Peyer's patch (tissue), 4 donors: Measurements from ENCODE around the gene ETV6.

Experiments
- POLR2A ChIP-seq, 2 donors: fragments of 450-650 bp; IDR thresholded peaks; one replicate each; pipeline ENCODE4 v1.5.1; 2017; ENCODE audit warnings: antibody characterized with exemption in 2 of 2, mild to moderate bottlenecking in 2 of 2, moderate library complexity in 2 of 2
- TF ChIP-seq, protein P1 (sequence below), 6 experiments: fragments of 450-650 bp in 4 of 6; fragments of 200-600 bp in 2 of 6; sonication (generic) in 1 of 6; IDR thresholded peaks; one replicate each; pipeline ENCODE4 v1.5.1; 2017 to 2019; ENCODE audit warnings: antibody characterized with exemption in 6 of 6, mild to moderate bottlenecking in 3 of 6, moderate library complexity in 1 of 6

DNA sequence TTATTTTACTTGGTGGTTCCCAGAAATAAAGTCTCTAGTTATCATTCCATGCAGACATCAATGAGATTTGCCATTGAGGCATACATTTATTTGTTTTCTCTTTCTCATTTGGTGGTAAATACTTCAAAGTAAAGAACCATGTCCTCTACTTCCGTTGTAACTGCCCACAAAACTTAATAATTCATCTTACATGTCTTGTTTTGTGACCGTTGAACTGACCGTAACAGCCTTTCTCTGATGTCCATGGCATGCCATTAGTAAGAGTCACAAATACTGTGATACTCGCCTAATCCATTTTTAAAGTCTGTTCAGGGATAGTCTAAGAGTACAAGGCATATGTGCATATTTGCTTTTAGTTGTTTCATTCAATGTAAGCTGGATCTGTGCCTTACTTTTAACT, 145.3 kb downstream of the ETV6 start:
- TF ChIP-seq, protein P1, sequence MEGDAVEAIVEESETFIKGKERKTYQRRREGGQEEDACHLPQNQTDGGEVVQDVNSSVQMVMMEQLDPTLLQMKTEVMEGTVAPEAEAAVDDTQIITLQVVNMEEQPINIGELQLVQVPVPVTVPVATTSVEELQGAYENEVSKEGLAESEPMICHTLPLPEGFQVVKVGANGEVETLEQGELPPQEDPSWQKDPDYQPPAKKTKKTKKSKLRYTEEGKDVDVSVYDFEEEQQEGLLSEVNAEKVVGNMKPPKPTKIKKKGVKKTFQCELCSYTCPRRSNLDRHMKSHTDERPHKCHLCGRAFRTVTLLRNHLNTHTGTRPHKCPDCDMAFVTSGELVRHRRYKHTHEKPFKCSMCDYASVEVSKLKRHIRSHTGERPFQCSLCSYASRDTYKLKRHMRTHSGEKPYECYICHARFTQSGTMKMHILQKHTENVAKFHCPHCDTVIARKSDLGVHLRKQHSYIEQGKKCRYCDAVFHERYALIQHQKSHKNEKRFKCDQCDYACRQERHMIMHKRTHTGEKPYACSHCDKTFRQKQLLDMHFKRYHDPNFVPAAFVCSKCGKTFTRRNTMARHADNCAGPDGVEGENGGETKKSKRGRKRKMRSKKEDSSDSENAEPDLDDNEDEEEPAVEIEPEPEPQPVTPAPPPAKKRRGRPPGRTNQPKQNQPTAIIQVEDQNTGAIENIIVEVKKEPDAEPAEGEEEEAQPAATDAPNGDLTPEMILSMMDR (IDR thresholded peaks at IDR 0.05), result no peak
- no peak for TF ChIP-seq POLR2A (IDR thresholded peaks at IDR 0.05)
